Keratinocyte (primary cell): ENCODE measurements around the gene BAIAP3. TPM values are rescaled to one million over a fixed set of nuclear protein-coding genes. Genes with fewer than 3 reads are reported as not detected.

Experiments used
- DNase-seq: peaks from one replicate; pipeline ENCODE4 v3.0.0-alpha.2; 2011; ENCODE audit warnings: low read depth, missing footprints, low spot score
- FAIRE-seq: peaks from 2 replicates; lab custom pipeline; 2011; peaks lifted over from hg19 to GRCh38; lab: Jason Lieb, UNC
- H2AFZ ChIP-seq: 2 replicates; pipeline ENCODE4 v1.6.0; 2012; ENCODE audit warnings: low read length, control low read depth, inconsistent platforms; ENCODE audit not compliant: control insufficient read depth
- H3K27ac ChIP-seq: 2 replicates; pipeline ENCODE4 v1.5.1; 2011; ENCODE audit warnings: low read length; ENCODE audit not compliant: control insufficient read depth, insufficient read depth
- H3K27me3 ChIP-seq: 3 replicates; pipeline ENCODE4 v1.6.0; 2011; ENCODE audit warnings: low read length; ENCODE audit not compliant: control insufficient read depth, insufficient read depth; ENCODE audit errors: extremely low read depth
- H3K36me3 ChIP-seq, 2 experiments: 2 replicates in 1 of 2; 3 replicates in 1 of 2; pipeline ENCODE4 v1.5.1; 2011; ENCODE audit warnings: low read length in 2 of 2, mild to moderate bottlenecking in 1 of 2; ENCODE audit not compliant: control insufficient read depth in 2 of 2, insufficient read depth in 2 of 2; ENCODE audit errors: extremely low read depth in 1 of 2
- H3K4me1 ChIP-seq: 3 replicates; pipeline ENCODE4 v1.5.1; 2011; ENCODE audit warnings: low read length; ENCODE audit not compliant: control insufficient read depth, insufficient read depth; ENCODE audit errors: extremely low read depth
- H3K4me2 ChIP-seq: 3 replicates; pipeline ENCODE4 v1.6.0; 2011; ENCODE audit warnings: low read depth, low read length; ENCODE audit not compliant: control insufficient read depth, insufficient read depth; ENCODE audit errors: extremely low read depth
- H3K4me3 ChIP-seq, 3 experiments: fragments of 200-600 bp in 1 of 3; sonication (generic) in 1 of 3; 2 replicates in 2 of 3; 3 replicates in 1 of 3; pipeline ENCODE4 v1.5.1; 2011 to 2016; ENCODE audit warnings: low read length in 3 of 3, mild to moderate bottlenecking in 3 of 3, control low read depth in 2 of 3, inconsistent platforms in 1 of 3, low read depth in 1 of 3, mixed read lengths in 1 of 3, mixed run types in 1 of 3, moderate library complexity in 1 of 3; ENCODE audit not compliant: control insufficient read depth in 2 of 3, insufficient read depth in 2 of 3; ENCODE audit errors: extremely low read depth in 1 of 3
- H3K79me2 ChIP-seq: 2 replicates; pipeline ENCODE4 v1.6.0; 2012; ENCODE audit warnings: low read length; ENCODE audit not compliant: control insufficient read depth, insufficient read depth
- H3K9ac ChIP-seq: 3 replicates; pipeline ENCODE4 v1.6.0; 2011; ENCODE audit warnings: low read length; ENCODE audit not compliant: control insufficient read depth, insufficient read depth; ENCODE audit errors: extremely low read depth
- H3K9me1 ChIP-seq: 3 replicates; pipeline ENCODE4 v1.6.0; 2011; ENCODE audit warnings: low read length; ENCODE audit not compliant: control insufficient read depth, insufficient read depth; ENCODE audit errors: extremely low read depth
- H3K9me3 ChIP-seq: 2 replicates; pipeline ENCODE4 v1.5.1; 2012; ENCODE audit warnings: low read depth, low read length; ENCODE audit not compliant: control insufficient read depth
- H4K20me1 ChIP-seq: 3 replicates; pipeline ENCODE4 v1.6.0; 2011; ENCODE audit warnings: low read length; ENCODE audit not compliant: control insufficient read depth, insufficient read depth; ENCODE audit errors: extremely low read depth
- CTCF ChIP-seq, 3 experiments: IDR thresholded peaks in 1 of 3; conservative IDR thresholded peaks in 1 of 3; optimal IDR thresholded peaks in 1 of 3; 2 replicates in 2 of 3; 3 replicates in 1 of 3; pipeline versions ENCODE3 to v1.5.1; 2011; ENCODE audit warnings: low read length in 3 of 3, mild to moderate bottlenecking in 3 of 3, moderate library complexity in 2 of 3, control low read depth in 1 of 3, inconsistent platforms in 1 of 3; ENCODE audit not compliant: insufficient read depth in 2 of 3; ENCODE audit errors: extremely low read depth in 1 of 3
- EZH2 ChIP-seq: IDR thresholded peaks from one replicate; pipeline ENCODE4 v1.6.1; 2012; ENCODE audit warnings: inconsistent platforms, mild to moderate bottlenecking, low read length, moderate library complexity
- dilution Hi-C: fragments of 300-500 bp; cut with MboI; formaldehyde crosslinking; loops from one replicate; pipeline ENCODE4 v1.7.0; 2020; ENCODE audit warnings: low sequenced_read_pairs; ENCODE audit not compliant: extremely low pct_ligation_motif_present
- polyA plus RNA-seq, 5 experiments: library from polyadenylated mRNA; depleted of rRNA in 3 of 5; stranded (reverse) in 3 of 5; stranded (forward) in 1 of 5; unstranded in 1 of 5; fragments of >200 nt; gene quantifications; 1 replicate in 1 of 5; 2 replicates in 3 of 5; 3 replicates in 1 of 5; pipeline versions ENCODE4 v1.2.1 to v1.2.3, GENCODE V29; 2011 to 2012; ENCODE audit warnings: missing spikeins in 2 of 5, low read depth in 1 of 5, low replicate concordance in 1 of 5

The BAIAP3 gene
- polyA plus RNA-seq, 1 donor (not counting 4 experiments of a cell fraction or from before 2014, with no cell fraction given), result not detected

GRCh38 chr16:1290063-1290501 is 43.4 kb upstream of the BAIAP3 start:
- no peak overlapping the region for H3K4me3 ChIP-seq
- H3K36me3 ChIP-seq, result no peaks in the 10 kb centered on the region
- no peak overlapping the region for H3K27ac ChIP-seq
- H3K79me2 ChIP-seq, result no peaks in the 10 kb centered on the region
- H3K9me1 ChIP-seq, result no peaks in the 10 kb centered on the region
- FAIRE-seq, result no peak
- dilution Hi-C loops, result no loop called here
- no peak for DNase-seq
- H3K9ac ChIP-seq, result no peak overlapping the region
- no peaks in the 10 kb centered on the region for H4K20me1 ChIP-seq
- H3K4me1 ChIP-seq, result no peaks in the 10 kb centered on the region
- no peak overlapping the region for H3K4me2 ChIP-seq
- H2AFZ ChIP-seq, result no peak overlapping the region
- H3K27me3 ChIP-seq, result peaks cover 59% of the 10 kb centered on the region
- TF ChIP-seq CTCF (optimal IDR thresholded peaks at IDR 0.05 in 1 of 3, IDR thresholded peaks at IDR 0.05 in 1 of 3, conservative IDR thresholded peaks at IDR 0.05 in 1 of 3; ENCODE audit: extremely low read depth in 1 of 3, insufficient read depth in 2 of 3, low read length in 3 of 3), result no peak
- TF ChIP-seq EZH2, result no peak
- no peaks in the 10 kb centered on the region for H3K9me3 ChIP-seq

GRCh38 chr16:1290860-1291575 is 42.4 kb upstream of the BAIAP3 start:
- Histone ChIP-seq H2AFZ (no peak overlapping the region), H3K9me3 (no peaks in the 10 kb centered on the region), H3K4me3 (no peak overlapping the region), H3K4me1 (peaks cover 6% of the 10 kb centered on the region), H3K27ac (no peak overlapping the region), H3K9me1 (no peaks in the 10 kb centered on the region), H4K20me1 (no peaks in the 10 kb centered on the region), H3K4me2 (no peak overlapping the region), H3K27me3 (peaks cover 52% of the 10 kb centered on the region), H3K36me3 (no peaks in the 10 kb centered on the region), H3K9ac (no peak overlapping the region), H3K79me2 (no peaks in the 10 kb centered on the region)
- DNase-seq, result no peak
- no peak for TF ChIP-seq CTCF (optimal IDR thresholded peaks at IDR 0.05 in 1 of 3, IDR thresholded peaks at IDR 0.05 in 1 of 3, conservative IDR thresholded peaks at IDR 0.05 in 1 of 3; ENCODE audit: extremely low read depth in 1 of 3, insufficient read depth in 2 of 3, low read length in 3 of 3)
- peak; percentile 23 for TF ChIP-seq EZH2
- FAIRE-seq, result no peak
- dilution Hi-C loops, result no loop called here
